SK-N-SH (cell line): Measurements from ENCODE around the gene KHDC3L.

ENCODE experiments used
- RCOR1 ChIP-seq: fragments of 150-350 bp; IDR thresholded peaks from 2 replicates; pipeline ENCODE4 v1.6.1; 2017; ENCODE audit warnings: antibody characterized with exemption, low read length
- TAF1 ChIP-seq: IDR thresholded peaks from 2 replicates; pipeline ENCODE4 v1.6.1; 2012; ENCODE audit warnings: low read depth, mild to moderate bottlenecking, low read length, moderate library complexity, borderline replicate concordance
- TF ChIP-seq, protein P1 (sequence below): fragments of 200-600 bp; sonication (generic); IDR thresholded peaks from 2 replicates; pipeline ENCODE4 v1.6.1; 2017; ENCODE audit warnings: antibody characterized with exemption, mild to moderate bottlenecking, moderate library complexity

GRCh38 chr6:73339340-73339739 lies 23.1 kb upstream of the KHDC3L start:
- TF ChIP-seq, protein P1, sequence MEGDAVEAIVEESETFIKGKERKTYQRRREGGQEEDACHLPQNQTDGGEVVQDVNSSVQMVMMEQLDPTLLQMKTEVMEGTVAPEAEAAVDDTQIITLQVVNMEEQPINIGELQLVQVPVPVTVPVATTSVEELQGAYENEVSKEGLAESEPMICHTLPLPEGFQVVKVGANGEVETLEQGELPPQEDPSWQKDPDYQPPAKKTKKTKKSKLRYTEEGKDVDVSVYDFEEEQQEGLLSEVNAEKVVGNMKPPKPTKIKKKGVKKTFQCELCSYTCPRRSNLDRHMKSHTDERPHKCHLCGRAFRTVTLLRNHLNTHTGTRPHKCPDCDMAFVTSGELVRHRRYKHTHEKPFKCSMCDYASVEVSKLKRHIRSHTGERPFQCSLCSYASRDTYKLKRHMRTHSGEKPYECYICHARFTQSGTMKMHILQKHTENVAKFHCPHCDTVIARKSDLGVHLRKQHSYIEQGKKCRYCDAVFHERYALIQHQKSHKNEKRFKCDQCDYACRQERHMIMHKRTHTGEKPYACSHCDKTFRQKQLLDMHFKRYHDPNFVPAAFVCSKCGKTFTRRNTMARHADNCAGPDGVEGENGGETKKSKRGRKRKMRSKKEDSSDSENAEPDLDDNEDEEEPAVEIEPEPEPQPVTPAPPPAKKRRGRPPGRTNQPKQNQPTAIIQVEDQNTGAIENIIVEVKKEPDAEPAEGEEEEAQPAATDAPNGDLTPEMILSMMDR: no peak
- TF ChIP-seq RCOR1 (no peak), TAF1 (no peak)
